ENCODE results near the gene PCF11.
"Not testable (repeated sequence)": the region's sequence is repeated elsewhere in the genome, so short reads cannot be mapped to it uniquely, and the experiment has no call there.

Gene PCF11

GRCh38 chr11:83205608-83206185 lies 48.8 kb downstream of the PCF11 start:
- Histone ChIP-seq H3K4me1 (ENCODE audit: control insufficient read depth, insufficient read depth, low read length) (no peaks in the 10 kb centered on the region), H3K27ac (ENCODE audit: low read depth, low read length) (no peak overlapping the region), H3K9ac (ENCODE audit: low read length) (no peak overlapping the region), H3K4me3 (ENCODE audit: low read length) (no peak overlapping the region), H3K36me3 (ENCODE audit: control insufficient read depth, insufficient read depth, low read length) (no peaks in the 10 kb centered on the region), H3K27me3 (ENCODE audit: control insufficient read depth, insufficient read depth, low read length) (no peaks in the 10 kb centered on the region)

GRCh38 chr11:83206221-83206620 lies 49.3 kb downstream of the PCF11 start:
- H3K4me3 ChIP-seq (ENCODE audit: low read length) = no peak overlapping the region

DNA sequence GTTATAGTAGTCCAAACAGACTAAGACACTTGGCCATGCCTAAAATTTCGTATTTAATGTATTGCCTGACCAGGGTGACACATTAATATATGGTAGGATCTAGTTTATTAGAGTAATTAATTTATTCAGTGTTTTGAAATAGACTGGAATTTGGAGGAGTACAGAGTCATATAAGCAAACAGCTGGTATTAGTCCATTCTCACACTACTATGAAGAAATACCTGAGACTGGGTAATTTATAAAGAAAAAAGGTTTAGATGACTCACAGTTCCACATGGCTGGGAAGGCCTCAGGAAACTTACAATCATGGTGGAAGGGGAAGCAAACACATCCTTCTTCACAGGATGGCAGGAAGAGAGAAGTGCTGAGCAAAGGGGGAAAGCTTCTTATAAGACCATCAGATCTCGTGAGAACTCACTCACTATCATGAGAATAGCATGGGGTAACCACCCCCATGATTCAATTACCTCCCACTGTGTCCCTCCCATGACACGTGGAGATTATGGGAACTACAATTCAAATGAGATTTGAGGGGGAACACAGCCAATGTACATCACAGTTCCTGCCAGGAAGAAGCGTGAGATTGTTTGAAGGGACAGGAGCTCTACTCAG lies 49.9 kb downstream of the PCF11 start:
- not testable (repeated sequence) for H3K9ac ChIP-seq (ENCODE audit: low read length); H3K36me3 ChIP-seq (ENCODE audit: control insufficient read depth, insufficient read depth, low read length); H3K27me3 ChIP-seq (ENCODE audit: control insufficient read depth, insufficient read depth, low read length)

More at GRCh38 chr11:83206221-83206620, 49.3 kb downstream of the PCF11 start:
- Histone ChIP-seq H3K36me3 (ENCODE audit: control insufficient read depth, insufficient read depth, low read length) (no peaks in the 10 kb centered on the region), H3K4me1 (ENCODE audit: control insufficient read depth, insufficient read depth, low read length) (no peaks in the 10 kb centered on the region), H3K27me3 (ENCODE audit: control insufficient read depth, insufficient read depth, low read length) (no peaks in the 10 kb centered on the region), H3K9ac (ENCODE audit: low read length) (no peak overlapping the region), H3K27ac (ENCODE audit: low read depth, low read length) (no peak overlapping the region)

DNA sequence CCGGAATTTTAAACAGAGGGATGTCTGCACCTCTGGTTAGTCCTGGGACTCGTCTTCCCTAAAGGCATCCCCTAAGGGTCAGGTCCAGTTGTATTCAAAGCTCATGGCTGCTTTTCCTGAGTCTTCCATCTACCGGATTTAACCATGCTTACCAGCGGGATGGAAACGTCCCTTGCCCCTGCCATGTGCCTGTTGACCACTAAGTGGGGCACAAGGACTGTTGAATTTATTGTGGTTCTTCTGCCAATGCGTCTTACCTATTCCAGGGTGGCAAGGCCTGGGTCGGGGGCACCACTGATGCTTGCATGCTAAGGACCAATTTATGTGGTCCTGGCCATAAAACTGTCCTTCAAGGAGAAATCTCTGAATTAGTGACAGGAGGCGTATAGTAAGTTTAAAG lies 62.2 kb downstream of the PCF11 start:
- Histone ChIP-seq H3K9ac (ENCODE audit: low read length) (no peak overlapping the region), H3K36me3 (ENCODE audit: control insufficient read depth, insufficient read depth, low read length) (no peaks in the 10 kb centered on the region), H3K4me3 (ENCODE audit: low read length) (no peak overlapping the region), H3K4me1 (ENCODE audit: control insufficient read depth, insufficient read depth, low read length) (no peaks in the 10 kb centered on the region), H3K27me3 (ENCODE audit: control insufficient read depth, insufficient read depth, low read length) (no peaks in the 10 kb centered on the region), H3K27ac (ENCODE audit: low read depth, low read length) (no peak overlapping the region)

More for the DNA sequence above, 49.9 kb downstream of the PCF11 start:
- H3K4me3 ChIP-seq (ENCODE audit: low read length); H3K27ac ChIP-seq (ENCODE audit: low read depth, low read length); H3K4me1 ChIP-seq (ENCODE audit: control insufficient read depth, insufficient read depth, low read length): not testable (repeated sequence)

DNA sequence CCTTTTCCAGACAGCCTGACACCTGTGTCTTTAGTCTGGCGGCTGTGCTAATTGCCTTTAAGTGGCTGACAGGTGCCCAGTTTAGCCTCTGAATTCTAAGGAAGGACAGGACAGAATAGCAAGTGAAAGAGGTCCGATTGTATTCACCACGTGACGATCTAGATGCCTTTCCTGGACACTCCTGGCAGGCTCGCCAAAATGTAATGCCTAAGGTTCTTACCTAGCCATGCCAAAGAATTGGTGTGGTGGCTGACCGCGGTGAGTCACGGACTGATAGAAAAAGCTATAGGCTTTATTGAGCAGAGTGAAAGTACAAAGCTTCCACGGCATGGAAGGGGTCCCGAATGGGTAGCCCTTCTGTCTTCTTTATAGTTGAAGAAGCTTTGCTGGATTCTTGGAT lies 63.3 kb downstream of the PCF11 start:
- H3K4me3 ChIP-seq (ENCODE audit: low read length) = no peak overlapping the region
- no peaks in the 10 kb centered on the region for H3K36me3 ChIP-seq (ENCODE audit: control insufficient read depth, insufficient read depth, low read length)
- no peaks in the 10 kb centered on the region for H3K4me1 ChIP-seq (ENCODE audit: control insufficient read depth, insufficient read depth, low read length)
- no peak overlapping the region for H3K9ac ChIP-seq (ENCODE audit: low read length)
- no peak overlapping the region for H3K27ac ChIP-seq (ENCODE audit: low read depth, low read length)
- H3K27me3 ChIP-seq (ENCODE audit: control insufficient read depth, insufficient read depth, low read length) = no peaks in the 10 kb centered on the region

GRCh38 chr11:83221694-83222093 lies 64.8 kb downstream of the PCF11 start:
- Histone ChIP-seq H3K9ac (ENCODE audit: low read length) (no peak overlapping the region), H3K36me3 (ENCODE audit: control insufficient read depth, insufficient read depth, low read length) (no peaks in the 10 kb centered on the region), H3K4me3 (ENCODE audit: low read length) (no peak overlapping the region), H3K27ac (ENCODE audit: low read depth, low read length) (no peak overlapping the region), H3K27me3 (ENCODE audit: control insufficient read depth, insufficient read depth, low read length) (no peaks in the 10 kb centered on the region), H3K4me1 (ENCODE audit: control insufficient read depth, insufficient read depth, low read length) (no peaks in the 10 kb centered on the region)

- H3K36me3 ChIP-seq (ENCODE audit: control insufficient read depth, insufficient read depth, low read length) = no peaks in the 10 kb centered on the region
- H3K4me3 ChIP-seq (ENCODE audit: low read length) = no peak overlapping the region
- no peak overlapping the region for H3K9ac ChIP-seq (ENCODE audit: low read length)
- H3K27me3 ChIP-seq (ENCODE audit: control insufficient read depth, insufficient read depth, low read length) = no peaks in the 10 kb centered on the region
- no peaks in the 10 kb centered on the region for H3K4me1 ChIP-seq (ENCODE audit: control insufficient read depth, insufficient read depth, low read length)
- no peak overlapping the region for H3K27ac ChIP-seq (ENCODE audit: low read depth, low read length)
These were observed 65.6 kb downstream of the PCF11 start for GRCh38 chr11:83222499-83222898.

GRCh38 chr11:83223457-83223856 lies 66.5 kb downstream of the PCF11 start:
- H3K27me3 ChIP-seq (ENCODE audit: control insufficient read depth, insufficient read depth, low read length) = no peaks in the 10 kb centered on the region
- no peak overlapping the region for H3K27ac ChIP-seq (ENCODE audit: low read depth, low read length)
- no peak overlapping the region for H3K4me3 ChIP-seq (ENCODE audit: low read length)
- H3K4me1 ChIP-seq (ENCODE audit: control insufficient read depth, insufficient read depth, low read length) = no peaks in the 10 kb centered on the region
- H3K36me3 ChIP-seq (ENCODE audit: control insufficient read depth, insufficient read depth, low read length) = no peaks in the 10 kb centered on the region
- H3K9ac ChIP-seq (ENCODE audit: low read length) = no peak overlapping the region

DNA sequence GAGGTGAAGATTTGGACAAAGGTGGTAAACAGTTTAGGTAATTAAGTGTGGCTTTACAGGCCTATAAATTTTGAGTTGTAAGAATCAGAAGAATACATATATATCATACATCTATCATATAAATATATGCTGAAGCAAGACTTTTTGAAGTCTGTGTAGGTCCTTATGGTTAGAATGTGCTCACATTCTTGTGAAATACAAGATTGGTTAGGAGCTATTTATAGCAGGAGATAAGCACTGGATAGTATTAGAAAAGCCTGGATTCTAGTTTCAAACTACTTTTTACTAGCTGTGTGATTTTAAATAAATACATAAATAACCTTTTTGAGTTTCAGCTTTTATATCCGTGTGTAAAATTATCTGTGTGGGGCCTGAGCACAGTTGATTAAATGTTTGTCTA lies 78.9 kb downstream of the PCF11 start:
- Histone ChIP-seq H3K9ac (ENCODE audit: low read length) (no peak overlapping the region), H3K36me3 (ENCODE audit: control insufficient read depth, insufficient read depth, low read length) (no peaks in the 10 kb centered on the region), H3K27me3 (ENCODE audit: control insufficient read depth, insufficient read depth, low read length) (no peaks in the 10 kb centered on the region), H3K4me1 (ENCODE audit: control insufficient read depth, insufficient read depth, low read length) (no peaks in the 10 kb centered on the region), H3K27ac (ENCODE audit: low read depth, low read length) (no peak overlapping the region), H3K4me3 (ENCODE audit: low read length) (no peak overlapping the region)
